Activated CD4-positive, alpha-beta T cell treated with anti-CD3 and anti-CD28 coated beads, Interleukin-10, Interleukin-2, amounts not matched to agents 100 ng/mL and 50 ng/mL, durations not matched to agents 16 hours and 8 hours (primary cell): ENCODE data around the gene CCDC30.
"Not testable (repeated sequence)": the region's sequence is repeated elsewhere in the genome, so short reads cannot be mapped to it uniquely, and the experiment has no call there.

Source experiments
- DNase-seq: peaks from one replicate; pipeline ENCODE4 v3.0.0-alpha.2; 2020

CCDC30 gene

DNA sequence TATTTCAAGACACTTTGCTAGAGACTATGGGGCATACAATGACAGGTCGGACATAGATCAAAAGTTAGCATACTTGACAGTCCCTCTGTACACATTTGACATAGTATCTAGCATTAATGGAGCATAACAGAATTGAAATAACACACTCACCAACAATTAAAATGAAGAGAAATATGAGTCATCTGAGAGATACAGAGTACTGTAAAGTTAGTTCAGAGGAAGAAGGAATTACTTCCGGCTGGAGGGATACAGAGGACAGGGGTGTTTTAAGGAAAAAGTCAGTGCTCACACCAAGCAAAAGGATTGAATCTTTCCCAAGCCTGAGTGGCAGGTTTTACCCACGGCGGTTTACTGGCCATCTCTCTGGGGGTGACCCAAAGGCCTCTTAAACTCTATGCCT lies 9.7 kb upstream of the CCDC30 start:
- no peak for DNase-seq

DNA sequence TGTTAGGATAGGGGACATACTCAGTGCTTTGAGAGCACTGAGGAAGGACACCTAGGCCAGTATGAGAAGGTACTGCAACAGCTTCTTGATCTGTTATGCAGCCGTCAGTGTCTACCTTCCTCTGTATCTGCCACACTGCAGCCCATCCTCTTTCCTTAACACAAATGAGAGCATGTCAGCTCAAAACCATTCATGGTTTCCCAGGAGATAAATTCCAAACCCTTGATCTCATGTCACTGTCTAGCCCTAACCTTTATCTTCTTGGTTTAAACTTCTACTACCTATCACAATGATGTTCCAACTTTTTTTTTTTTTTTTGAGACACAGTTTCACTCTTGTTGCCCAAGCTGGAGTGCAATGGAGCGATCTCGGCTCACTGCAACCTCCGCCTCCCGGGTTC lies 8.7 kb upstream of the CCDC30 start:
- DNase-seq = no peak

DNA sequence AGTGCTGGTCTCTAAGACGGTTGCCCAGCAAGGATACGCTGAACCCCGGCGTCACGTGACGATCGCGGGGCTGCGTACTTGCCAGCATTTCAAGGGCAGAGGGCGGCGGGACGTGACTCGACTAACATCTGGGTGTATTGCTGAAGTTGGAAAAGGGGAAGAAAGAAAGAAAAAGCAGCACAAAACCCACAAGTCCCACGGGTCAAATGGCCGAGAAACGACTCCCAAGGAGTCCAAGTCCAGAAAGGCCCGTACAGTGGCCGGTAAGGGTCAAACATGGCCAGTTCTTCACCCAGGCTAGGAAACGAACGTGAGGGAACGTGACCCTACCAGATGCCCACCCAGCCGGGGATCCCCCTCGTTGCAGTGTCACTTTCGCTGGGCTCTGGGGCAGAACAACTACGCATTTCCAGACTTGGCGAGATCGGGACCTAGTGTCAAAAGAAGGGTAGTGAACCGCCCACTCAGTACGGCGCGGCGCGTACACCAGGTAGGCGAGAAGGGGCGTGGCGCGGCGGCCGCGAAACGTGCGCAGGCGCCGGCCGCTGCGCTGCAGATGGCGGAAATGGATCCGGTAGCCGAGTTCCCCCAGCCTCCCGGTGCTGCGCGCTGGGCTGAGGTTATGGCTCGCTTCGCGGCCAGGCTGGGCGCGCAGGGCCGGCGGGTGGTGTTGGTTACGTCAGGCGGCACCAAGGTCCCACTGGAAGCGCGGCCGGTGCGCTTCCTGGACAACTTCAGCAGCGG lies 6.9 kb upstream of the CCDC30 start, which contains the start of the genes PPCS and ZMYND12:
PPCS (plus strand) TSS at position 534 of the 744 bp plus-strand sequence; CDS start at position 557, 23 bp downstream.
ZMYND12 (minus strand) TSS at position 13 of the 744 bp plus-strand sequence. CDS start 25 bp downstream, outside the sequence.
- peak; percentile 91 for DNase-seq

DNA sequence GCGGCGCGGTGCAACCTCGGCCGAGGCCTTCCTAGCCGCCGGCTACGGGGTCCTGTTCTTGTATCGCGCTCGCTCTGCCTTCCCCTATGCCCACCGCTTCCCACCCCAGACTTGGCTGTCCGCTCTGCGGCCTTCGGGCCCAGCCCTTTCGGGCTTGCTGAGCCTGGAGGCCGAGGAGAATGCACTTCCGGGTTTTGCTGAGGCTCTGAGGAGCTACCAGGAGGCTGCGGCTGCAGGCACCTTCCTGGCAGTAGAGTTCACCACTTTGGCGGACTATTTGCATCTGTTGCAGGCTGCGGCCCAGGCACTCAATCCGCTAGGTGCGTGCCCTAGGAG lies 6.4 kb upstream of the CCDC30 start:
- DNase-seq = peak; percentile 76

DNA sequence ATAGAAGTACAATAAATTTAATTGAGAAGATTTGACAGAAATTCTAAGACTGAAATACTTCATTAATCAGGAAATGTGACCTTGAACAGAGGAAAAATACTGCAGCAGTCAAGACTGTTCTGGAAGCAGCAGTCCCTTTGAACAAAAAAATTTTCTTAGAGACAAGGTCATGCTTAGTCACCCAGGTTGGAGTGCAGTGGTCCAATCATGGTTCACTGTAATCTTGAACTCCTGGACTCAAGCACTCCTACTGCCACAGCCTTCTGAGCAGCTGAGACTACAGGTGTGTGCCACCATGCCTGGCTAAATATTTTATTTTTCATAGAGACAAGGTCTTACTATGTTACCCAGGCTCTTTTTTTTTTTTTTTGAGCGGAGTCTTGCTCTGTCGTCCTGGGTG lies 1.9 kb upstream of the CCDC30 start:
- no peak for DNase-seq

DNA sequence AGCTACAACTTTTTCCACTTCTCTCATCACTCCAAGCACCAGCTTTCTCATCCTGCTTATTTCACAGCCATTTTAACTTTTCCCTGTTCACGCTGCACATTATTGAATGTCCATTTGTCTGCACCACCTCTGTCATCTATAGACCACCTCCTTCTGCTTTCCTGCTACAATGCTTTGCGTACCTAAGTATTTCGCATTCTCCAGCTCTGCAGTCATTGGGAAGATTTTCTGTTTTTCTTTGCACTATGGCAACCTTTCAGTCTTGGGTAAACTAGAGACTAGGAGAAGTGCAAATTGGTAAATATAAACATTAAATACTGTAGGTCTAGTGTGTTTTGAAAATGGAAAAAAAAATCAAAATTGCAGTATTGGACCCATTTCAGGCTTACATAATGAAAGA lies 835 bp downstream of the CCDC30 start:
- DNase-seq = no peak

DNA sequence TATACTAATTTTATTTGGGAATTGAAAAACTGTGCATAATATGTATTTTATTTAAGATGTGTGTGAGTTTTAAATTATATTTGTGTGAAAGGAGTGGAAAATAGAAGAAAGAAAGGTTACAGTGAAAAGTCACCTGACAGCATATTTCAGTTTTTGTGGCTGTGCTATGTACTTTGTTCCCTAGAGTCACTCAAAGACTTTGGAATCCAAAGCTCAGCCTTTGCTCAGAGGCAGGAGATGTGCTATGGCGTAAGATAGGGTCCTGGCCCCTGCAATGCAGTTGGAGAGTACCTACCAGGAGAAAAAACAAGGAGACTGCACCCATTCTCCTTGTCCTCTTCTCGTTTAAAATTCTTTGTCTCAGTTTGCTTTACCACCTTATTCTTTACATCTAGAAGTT lies 2.9 kb downstream of the CCDC30 start:
- no peak for DNase-seq

DNA sequence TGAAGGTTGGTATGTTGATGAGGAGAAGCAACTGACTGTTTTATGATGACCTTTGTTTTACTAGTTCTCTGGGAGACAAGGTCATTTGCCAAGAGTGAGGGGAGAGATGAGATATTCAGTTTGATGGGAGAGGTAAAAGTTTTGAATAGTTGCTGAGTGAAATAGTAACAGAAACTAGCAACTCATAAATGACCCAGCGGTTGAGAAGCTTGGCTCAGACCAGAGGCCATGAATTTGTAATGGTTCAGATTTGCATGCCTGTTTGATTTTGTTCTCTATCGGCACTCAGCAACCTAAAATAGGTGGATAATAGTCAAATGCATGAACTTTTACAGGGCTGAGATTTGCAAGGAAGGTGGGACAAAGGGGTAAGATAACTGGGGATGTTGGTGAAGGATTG lies 6.6 kb downstream of the CCDC30 start:
- DNase-seq = peak; percentile 8

DNA sequence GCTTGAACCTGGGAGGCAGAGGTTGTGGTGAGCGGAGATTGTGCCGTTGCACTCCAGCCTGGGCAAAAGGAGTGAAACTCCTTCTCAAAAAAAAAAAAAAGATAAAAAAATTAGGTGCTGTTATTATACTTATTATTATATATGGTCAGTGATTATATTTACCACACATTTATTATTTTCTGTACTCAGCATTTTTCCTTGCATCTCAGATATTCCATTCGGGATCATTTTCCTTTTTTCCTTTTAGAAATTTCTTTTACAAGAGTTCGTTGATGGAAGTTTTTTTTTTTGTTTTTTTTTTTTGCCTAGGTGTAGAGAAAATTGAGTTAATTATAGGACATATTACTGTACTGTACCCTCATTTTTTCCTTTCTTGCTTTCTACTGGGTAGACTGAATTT lies 13.5 kb downstream of the CCDC30 start:
- no peak for DNase-seq

DNA sequence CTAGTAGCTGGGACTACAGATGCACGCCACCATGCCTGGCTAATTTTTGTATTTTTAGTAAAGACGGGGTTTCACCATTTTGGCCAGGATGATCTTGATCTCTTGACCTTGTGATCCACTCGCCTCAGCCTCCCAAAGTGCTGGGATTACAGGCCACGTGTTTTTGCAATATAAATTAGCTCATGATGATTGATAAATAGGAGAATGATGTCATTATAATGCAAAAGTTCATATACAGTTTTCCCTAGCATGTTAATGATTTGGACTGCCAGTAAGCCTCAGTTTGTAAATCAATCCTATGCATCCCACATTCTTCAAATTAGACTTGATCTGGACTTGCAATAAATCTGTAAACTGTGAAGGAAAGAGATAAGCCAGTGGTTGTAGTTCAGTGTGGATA lies 14.3 kb downstream of the CCDC30 start:
- DNase-seq = not testable (repeated sequence)

DNA sequence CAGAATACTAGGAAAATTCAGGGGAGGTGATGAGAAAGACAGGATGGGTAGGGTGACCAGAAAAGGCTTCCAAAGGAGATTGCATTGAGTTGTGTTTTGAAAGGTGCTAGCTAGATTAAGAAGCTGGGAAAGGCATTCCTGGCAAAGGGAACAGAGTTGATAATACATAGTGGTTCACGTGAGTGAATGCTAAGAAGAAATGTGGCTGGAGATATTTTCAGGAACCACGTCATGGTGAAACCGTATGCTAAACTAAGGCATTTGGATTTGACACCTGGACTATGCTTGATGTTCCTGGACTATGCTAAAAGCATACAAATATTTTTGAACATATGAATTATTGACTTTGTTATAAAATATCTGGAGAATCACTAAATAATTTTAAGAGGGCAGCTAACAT lies 14.7 kb downstream of the CCDC30 start:
- DNase-seq = no peak

DNA sequence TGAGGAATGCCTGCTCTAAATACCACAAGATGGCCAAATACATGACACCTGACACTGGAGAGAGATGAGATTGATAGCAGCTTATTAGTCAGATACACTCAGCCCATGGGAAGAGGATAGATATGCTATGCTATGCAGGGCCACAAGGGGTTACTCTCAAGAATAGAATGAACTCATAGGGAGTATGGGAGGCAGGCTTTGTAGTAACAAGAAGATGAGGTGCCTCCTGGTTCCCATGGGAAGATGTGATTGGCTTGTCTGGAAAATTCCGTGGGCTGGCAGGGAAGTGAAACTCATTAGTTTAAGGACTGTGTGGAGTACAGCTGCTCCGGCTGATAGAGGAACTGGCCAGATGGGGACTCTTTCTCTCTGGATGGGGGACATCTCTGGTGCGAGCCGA lies 16.5 kb downstream of the CCDC30 start:
- peak; percentile 2 for DNase-seq

DNA sequence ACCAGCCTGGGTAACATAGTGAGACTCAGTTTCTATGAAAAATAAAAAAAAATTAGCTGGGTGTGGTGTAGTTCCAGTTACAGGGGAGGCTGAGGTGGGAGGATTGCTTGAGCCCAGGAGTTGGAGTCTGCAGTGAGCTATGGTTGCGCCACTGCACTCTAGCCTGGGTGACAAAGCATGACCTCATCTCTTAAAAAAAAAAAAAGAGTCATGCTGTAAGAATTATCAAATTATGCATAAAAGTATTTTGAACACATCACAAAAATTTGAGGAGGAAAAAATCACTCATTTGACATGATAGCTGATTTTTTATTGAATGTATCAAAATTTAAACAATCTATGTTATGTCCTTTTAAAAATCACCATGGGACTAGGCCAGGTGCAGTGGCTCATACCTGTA lies 17.8 kb downstream of the CCDC30 start:
- no peak for DNase-seq

DNA sequence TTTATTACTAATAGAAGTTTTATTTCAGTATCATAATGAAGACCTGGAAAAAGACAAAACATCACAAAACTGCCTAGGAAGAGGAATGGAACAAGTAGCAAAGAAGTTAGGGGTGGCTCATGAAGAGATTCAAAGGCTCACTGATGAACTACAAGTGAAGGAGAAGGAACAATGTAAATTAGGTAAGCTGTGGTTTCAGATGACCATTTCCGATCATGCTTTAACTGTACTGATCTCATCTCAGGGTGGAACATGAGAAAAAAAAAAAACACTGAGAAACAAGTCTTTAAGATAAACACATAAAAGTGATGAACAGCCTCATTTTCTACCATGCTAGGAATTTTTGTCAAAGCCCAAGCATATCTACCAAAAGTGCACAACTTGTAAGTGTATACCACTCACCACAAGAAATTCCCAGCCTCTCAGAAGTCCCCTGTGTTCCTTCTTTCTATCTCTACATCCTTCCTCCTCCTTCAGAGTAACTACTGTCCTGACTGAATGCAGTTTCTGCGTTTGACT lies 19.6 kb downstream of the CCDC30 start:
- DNase-seq = no peak

DNA sequence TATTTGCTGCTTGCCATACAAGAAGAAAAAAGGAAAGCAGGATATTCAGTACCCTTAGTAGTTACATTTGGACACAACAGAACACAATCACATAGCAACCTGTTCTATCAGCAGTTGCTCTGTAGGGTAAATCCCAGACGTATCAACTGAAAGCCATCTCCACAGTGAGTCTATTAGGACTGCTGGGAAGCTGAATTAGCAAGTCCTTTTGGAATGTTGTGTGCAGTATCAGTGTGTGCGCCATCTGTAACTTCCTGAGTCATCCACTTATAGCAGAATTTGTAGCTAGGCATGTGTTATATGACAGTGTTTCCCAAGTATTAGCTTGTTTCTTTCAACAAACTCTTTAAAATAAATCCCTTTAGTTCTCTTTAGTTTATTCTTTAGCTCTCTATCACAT lies 21.3 kb downstream of the CCDC30 start:
- no peak for DNase-seq

DNA sequence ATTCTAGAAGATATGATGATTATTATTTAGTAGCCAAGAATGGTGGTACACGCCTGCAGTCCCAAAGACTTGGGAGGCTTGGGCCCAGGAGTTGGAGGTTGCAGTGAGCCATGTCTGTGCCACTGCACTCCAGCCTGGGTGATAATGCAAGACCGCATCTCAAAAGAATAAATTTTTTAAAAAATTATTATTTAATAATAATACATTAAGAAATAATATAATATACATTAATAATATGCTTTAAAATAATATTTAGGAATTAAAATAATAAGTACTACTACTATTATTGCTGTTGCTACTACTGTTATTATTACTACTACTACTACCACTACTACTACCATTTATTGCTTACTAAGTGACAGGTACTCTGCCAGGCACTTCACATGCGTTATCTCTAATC lies 27.2 kb downstream of the CCDC30 start:
- no peak for DNase-seq

DNA sequence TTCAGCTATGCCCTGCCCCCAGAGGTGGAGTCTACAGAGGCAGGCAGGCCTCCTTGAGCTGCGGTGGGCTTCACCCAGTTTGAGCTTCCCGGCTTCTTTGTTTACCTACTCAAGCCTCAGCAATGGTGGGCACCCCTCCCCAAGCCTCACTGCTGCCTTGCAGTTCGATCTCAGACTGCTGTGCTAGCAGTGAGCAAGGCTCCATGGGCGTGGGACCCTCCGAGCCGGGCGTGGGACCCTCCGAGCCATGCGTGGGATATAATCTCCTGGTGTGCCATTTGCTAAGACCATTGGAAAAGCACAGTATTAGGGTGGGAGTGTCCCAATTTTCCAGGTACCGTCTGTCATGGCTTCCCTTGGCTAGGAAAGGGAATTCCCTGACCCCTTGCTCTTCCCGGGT lies 38.9 kb downstream of the CCDC30 start:
- not testable (repeated sequence) for DNase-seq

DNA sequence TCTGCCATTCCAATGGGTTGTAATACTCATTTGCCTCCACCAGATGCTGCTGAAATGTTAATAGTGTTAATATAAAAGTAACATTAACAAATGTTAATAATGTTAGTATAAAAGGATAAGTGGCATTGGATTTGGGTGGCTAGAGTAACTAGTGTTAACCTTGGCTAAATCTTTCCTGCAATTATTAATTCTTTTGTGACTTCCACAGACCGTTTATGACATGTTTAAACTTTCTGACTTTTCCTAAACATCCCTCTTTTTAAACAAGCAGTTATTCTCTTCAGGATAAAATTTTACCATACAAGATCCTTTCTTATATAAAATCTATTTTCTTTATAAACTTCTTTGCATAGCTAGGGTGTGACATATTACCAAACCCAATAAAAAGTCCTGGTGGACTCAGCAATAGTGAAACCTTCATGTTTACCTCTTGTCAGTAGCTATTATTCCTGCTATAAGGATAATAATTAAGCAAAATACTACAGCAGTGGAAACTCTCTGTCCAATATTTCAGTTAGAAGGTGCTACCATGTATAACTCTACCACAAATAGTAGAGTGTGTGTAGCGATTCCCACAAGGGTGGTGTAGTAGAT lies 41.5 kb downstream of the CCDC30 start:
- no peak for DNase-seq

DNA sequence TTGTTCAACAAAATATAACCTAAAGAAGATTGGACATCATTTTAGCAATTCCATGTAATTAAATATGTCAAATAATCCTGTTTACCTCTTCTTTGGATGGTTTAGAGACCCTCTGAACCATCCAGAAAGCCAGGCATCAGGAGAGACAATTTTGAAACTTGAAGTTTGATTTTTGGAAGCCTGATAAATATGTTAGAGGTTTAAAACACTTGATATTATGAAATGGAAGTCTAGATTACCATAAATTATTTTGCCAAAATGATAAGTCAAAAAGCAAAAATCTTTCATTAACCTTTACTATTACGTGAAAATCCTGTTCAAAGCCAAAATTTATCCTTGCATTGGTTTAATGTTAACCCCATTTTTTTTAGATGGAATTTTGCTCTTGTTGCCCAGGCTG lies 43.5 kb downstream of the CCDC30 start:
- no peak for DNase-seq

DNA sequence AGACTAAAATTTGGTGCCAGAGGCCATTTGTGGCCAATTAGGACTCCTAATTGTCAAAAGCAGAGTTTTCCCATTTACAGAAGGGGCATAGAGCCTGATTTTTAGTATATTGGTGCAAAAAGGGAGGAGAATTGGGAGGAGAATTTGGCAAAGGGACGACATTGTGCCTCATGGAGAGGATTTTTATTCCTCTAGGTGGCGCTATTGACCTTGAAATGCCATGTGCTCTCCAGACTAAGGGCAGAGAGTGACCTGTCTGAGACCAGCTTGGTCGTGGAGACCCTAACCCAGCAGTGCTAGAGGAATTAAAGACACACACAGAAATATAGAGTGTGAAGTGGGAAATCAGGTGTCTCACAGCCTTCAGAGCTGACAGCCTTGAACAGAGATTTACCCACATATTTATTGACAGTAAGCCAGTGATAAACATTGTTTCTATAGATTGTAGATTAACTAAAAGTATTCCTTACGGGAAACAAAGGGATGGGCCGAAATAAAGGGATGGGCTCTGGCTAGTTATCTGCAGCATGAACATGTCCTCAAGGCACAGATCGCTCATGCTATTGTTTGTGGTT lies 48.6 kb downstream of the CCDC30 start:
- DNase-seq = peak; percentile 23

DNA sequence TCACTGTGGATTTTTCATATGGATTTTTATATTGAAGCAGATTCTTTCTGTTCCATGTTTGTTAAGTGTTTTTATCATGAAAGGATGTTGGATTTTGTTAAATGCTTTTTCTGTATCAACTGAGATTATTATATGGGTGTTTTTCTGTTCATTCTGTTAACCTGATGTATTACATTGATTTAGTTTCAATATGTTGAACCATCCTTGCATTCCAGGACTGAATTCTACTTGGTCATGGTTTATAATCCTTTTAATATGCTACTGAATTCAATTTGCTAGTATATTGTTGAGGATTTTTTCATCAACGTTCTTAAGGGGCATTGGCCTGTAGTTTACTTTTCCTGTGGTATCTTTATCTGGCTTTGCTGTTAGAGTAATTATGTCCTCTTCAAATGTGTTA lies 55.8 kb downstream of the CCDC30 start:
- DNase-seq = no peak

DNA sequence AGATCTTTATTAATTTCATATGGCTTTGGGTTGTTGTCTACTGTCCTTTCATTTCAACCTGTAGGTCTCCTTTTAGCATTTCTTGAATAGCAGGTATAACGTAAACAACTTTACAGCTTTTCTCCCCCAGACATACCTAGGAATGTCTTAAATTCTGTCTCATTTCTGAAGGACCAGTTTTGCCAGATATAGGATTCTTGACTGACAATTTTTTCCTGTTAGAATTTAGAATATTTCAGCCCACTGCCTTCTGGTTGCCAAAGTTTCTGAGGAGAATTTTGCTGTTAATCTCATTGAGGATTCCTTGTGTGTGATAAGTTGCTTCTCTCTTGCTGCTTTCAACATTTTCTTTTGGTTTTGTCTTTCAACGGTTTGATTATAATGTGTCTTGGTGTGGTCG lies 60.1 kb downstream of the CCDC30 start:
- no peak for DNase-seq

DNA sequence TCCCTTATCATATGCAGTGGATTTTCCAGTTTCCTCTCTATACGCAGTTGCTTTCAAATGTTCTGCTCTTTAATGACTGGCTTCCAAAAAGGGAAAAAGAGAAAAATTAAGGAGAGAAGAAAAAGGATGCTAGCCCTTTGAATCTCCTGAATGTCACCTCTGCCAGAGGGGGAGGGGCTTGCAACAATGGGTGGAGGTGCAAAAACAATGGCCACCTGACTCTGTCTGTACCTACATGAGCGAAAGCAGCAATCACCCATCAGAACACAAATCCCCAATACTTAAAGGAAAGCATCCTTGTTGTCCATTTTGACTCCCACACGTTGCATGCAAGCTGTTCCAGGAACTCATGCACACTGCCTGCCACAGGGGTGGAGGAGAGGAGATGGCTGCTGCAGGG lies 61.2 kb downstream of the CCDC30 start:
- DNase-seq = no peak

DNA sequence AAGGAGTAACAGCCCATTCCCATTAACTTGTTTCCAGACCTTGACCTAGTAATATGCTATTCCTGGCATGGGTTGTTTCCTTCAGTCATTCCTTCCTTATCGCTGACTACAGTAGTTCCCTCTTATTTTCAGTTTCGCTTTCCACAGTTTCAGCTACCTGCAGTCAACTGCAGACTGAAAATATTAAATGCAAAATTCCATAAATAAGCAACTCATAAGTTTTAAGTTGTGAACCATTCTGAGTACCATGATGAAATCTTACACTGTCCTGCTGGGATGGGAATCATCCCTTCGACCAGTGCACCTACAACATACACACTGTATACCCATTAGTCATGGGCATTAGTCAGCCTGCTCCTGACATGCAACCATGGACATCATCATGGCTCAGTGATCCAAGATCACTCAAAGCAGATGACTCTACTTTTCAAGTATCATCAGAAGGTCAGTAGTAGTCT lies 66.7 kb downstream of the CCDC30 start:
- no peak for DNase-seq
